Trophoblast cell (in vitro differentiated cells and primary cell): ENCODE measurements around the gene EPB41.

Experiments
- DNase-seq, 2 donors: peaks; one replicate each; pipeline ENCODE4 v3.0.0-alpha.2; 2016
- H2AFZ ChIP-seq: 2 replicates; pipeline ENCODE4 v1.6.1; 2013; ENCODE audit warnings: low read length, moderate library complexity, mild to moderate bottlenecking; ENCODE audit not compliant: insufficient read depth, poor library complexity
- H2AK5ac ChIP-seq: 2 replicates; pipeline ENCODE4 v1.6.1; 2013; ENCODE audit warnings: mild to moderate bottlenecking, low read length
- H2BK120ac ChIP-seq: 2 replicates; pipeline ENCODE4 v1.6.1; 2013; ENCODE audit warnings: low read length, mild to moderate bottlenecking, moderate library complexity; ENCODE audit not compliant: insufficient read depth, poor library complexity
- H2BK12ac ChIP-seq: 2 replicates; pipeline ENCODE4 v1.6.1; 2013; ENCODE audit warnings: mild to moderate bottlenecking, low read length, moderate library complexity
- H2BK5ac ChIP-seq: 2 replicates; pipeline ENCODE4 v1.6.1; 2013; ENCODE audit warnings: low read length, low read depth, moderate library complexity, mild to moderate bottlenecking; ENCODE audit not compliant: poor library complexity
- H3K14ac ChIP-seq: 2 replicates; pipeline ENCODE4 v1.6.1; 2013; ENCODE audit warnings: mild to moderate bottlenecking, low read length
- H3K18ac ChIP-seq: 2 replicates; pipeline ENCODE4 v1.6.1; 2013; ENCODE audit warnings: mild to moderate bottlenecking, low read length
- H3K23ac ChIP-seq: 2 replicates; pipeline ENCODE4 v1.6.1; 2013; ENCODE audit warnings: low read length
- H3K27ac ChIP-seq: 2 replicates; pipeline ENCODE4 v1.5.1; 2013; ENCODE audit warnings: low read depth, mild to moderate bottlenecking, inconsistent platforms, low read length, moderate library complexity
- H3K27me3 ChIP-seq: 2 replicates; pipeline ENCODE4 v1.6.1; 2013; ENCODE audit warnings: inconsistent platforms, mild to moderate bottlenecking, low read length, moderate library complexity; ENCODE audit not compliant: insufficient read depth
- H3K36me3 ChIP-seq, 2 experiments: 1 replicate in 1 of 2; 2 replicates in 1 of 2; pipeline ENCODE4 v1.6.1; 2013; ENCODE audit warnings: low read length in 2 of 2, mild to moderate bottlenecking in 2 of 2, moderate library complexity in 1 of 2; ENCODE audit not compliant: insufficient read depth in 2 of 2, control insufficient read depth in 1 of 2
- H3K4ac ChIP-seq: 2 replicates; pipeline ENCODE4 v1.6.1; 2013; ENCODE audit warnings: low read depth, mild to moderate bottlenecking, low read length, moderate library complexity
- H3K4me1 ChIP-seq, 2 experiments: 1 replicate in 1 of 2; 2 replicates in 1 of 2; pipeline ENCODE4 v1.6.1; 2013; ENCODE audit warnings: low read length in 2 of 2, mild to moderate bottlenecking in 2 of 2, moderate library complexity in 1 of 2; ENCODE audit not compliant: insufficient read depth in 2 of 2, control insufficient read depth in 1 of 2
- H3K4me2 ChIP-seq: 2 replicates; pipeline ENCODE4 v1.6.1; 2013; ENCODE audit warnings: inconsistent platforms, mild to moderate bottlenecking, low read length, moderate library complexity
- H3K4me3 ChIP-seq: 2 replicates; pipeline ENCODE4 v1.5.1; 2013; ENCODE audit warnings: mild to moderate bottlenecking, low read depth, low read length, inconsistent platforms
- H3K79me1 ChIP-seq: one replicate; pipeline ENCODE4 v1.6.1; 2013; ENCODE audit warnings: low read length
- H3K79me2 ChIP-seq: 2 replicates; pipeline ENCODE4 v1.6.1; 2013; ENCODE audit warnings: low read length, mild to moderate bottlenecking; ENCODE audit not compliant: control insufficient read depth, insufficient read depth, poor library complexity
- H3K9ac ChIP-seq: 2 replicates; pipeline ENCODE4 v1.6.1; 2013; ENCODE audit warnings: mild to moderate bottlenecking, low read length
- H3K9me3 ChIP-seq: 2 replicates; pipeline ENCODE4 v1.6.1; 2013; ENCODE audit warnings: low read depth, mild to moderate bottlenecking, control low read depth, inconsistent platforms, low read length; ENCODE audit not compliant: insufficient read depth
- H4K12ac ChIP-seq: 2 replicates; pipeline ENCODE4 v1.6.1; 2013; ENCODE audit warnings: low read depth, mild to moderate bottlenecking, low read length, moderate library complexity
- H4K8ac ChIP-seq: 2 replicates; pipeline ENCODE4 v1.6.1; 2013; ENCODE audit warnings: low read depth, mild to moderate bottlenecking, low read length, moderate library complexity
- H4K91ac ChIP-seq: one replicate; pipeline ENCODE4 v1.6.1; 2013; ENCODE audit warnings: low read depth, mild to moderate bottlenecking, low read length, moderate library complexity
- WGBS: extraction: QIAGEN DNeasy Blood & Tissue Kit; methylation state at CpG from one replicate; pipeline ENCODE4 v1.1.7; 2013; ENCODE audit warnings: missing lambda C conversion rate; ENCODE audit not compliant: insufficient read length, insufficient coverage; ENCODE audit errors: extremely low coverage; 5-methylcytosine and 5-hydroxymethylcytosine counted together

The EPB41 gene

GRCh38 chr1:29004798-29005197 lies 90.4 kb downstream of the EPB41 start:
- no peak overlapping the region for H2BK120ac ChIP-seq
- H3K79me1 ChIP-seq, result peaks cover 5% of the 10 kb centered on the region
- H3K27ac ChIP-seq, result no peak overlapping the region
- no peak overlapping the region for H3K23ac ChIP-seq
- H3K4me3 ChIP-seq, result no peak overlapping the region
- H3K4ac ChIP-seq, result no peak overlapping the region
- no CpG with 5 or more reads among the region's 3 CpGs for WGBS
- DNase-seq, result no peak
- no peak overlapping the region for H4K91ac ChIP-seq
- no peak overlapping the region for H2BK5ac ChIP-seq
- no peak overlapping the region for H2BK12ac ChIP-seq
- no peak overlapping the region for H2AFZ ChIP-seq
- H3K79me2 ChIP-seq, result no peaks in the 10 kb centered on the region
- H3K27me3 ChIP-seq, result no peaks in the 10 kb centered on the region
- H3K4me2 ChIP-seq, result no peak overlapping the region
- no peaks in the 10 kb centered on the region for H3K36me3 ChIP-seq
- no peak overlapping the region for H3K14ac ChIP-seq
- no peak overlapping the region for H2AK5ac ChIP-seq
- peaks cover 5% of the 10 kb centered on the region in 2 experiments for H3K4me1 ChIP-seq
- no peak overlapping the region for H4K8ac ChIP-seq
- H3K9ac ChIP-seq, result no peak overlapping the region
- no peak overlapping the region for H3K18ac ChIP-seq
- no peak overlapping the region for H4K12ac ChIP-seq
- no peaks in the 10 kb centered on the region for H3K9me3 ChIP-seq

DNA sequence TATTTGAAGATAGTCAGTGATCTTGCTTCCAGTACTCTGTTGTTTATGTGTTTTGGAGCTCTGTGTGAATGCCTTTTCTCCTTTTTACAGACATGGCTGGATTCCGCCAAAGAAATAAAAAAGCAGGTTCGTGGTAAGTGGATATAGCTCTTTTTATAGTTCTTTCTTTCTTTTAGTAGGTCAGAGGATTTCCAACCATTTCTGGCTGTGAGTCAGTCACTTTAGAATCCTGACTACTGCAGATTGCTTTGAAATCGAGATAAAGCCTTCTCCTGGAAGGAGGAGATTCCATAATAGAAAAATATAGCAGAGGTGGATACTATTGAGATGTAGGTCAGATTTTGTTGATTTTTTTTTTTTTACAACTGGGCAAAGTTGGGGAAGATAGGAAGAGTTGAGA lies 97.4 kb downstream of the EPB41 start:
- Histone ChIP-seq H2BK12ac (no peak overlapping the region), H3K36me3 (no peaks in the 10 kb centered on the region), H3K79me1 (no peaks in the 10 kb centered on the region), H3K14ac (no peak overlapping the region), H4K12ac (no peak overlapping the region), H3K4me2 (no peak overlapping the region), H3K23ac (no peak overlapping the region), H2BK5ac (no peak overlapping the region), H3K4me3 (no peak overlapping the region), H3K9me3 (no peaks in the 10 kb centered on the region), H3K4ac (no peak overlapping the region), H3K27me3 (no peaks in the 10 kb centered on the region), H3K27ac (no peak overlapping the region), H3K79me2 (no peaks in the 10 kb centered on the region), H3K9ac (no peak overlapping the region), H2AFZ (no peak overlapping the region), H3K4me1 (no peaks in the 10 kb centered on the region), H4K91ac (no peak overlapping the region), H2BK120ac (no peak overlapping the region), H2AK5ac (no peak overlapping the region), H4K8ac (no peak overlapping the region), H3K18ac (no peak overlapping the region)
- peak in 1 of 2 donors; percentile 19 for DNase-seq
- no CpG with 5 or more reads among the region's 3 CpGs for WGBS

- no peaks in the 10 kb centered on the region for H3K27me3 ChIP-seq
- WGBS, result no CpG with 5 or more reads among the region's 5 CpGs
- H3K36me3 ChIP-seq, result no peaks in the 10 kb centered on the region
- DNase-seq, result no peak
- no peak overlapping the region for H3K4me2 ChIP-seq
- no peak overlapping the region for H3K14ac ChIP-seq
- no peak overlapping the region for H3K9ac ChIP-seq
- H2AFZ ChIP-seq, result no peak overlapping the region
- H3K27ac ChIP-seq, result no peak overlapping the region
- no peak overlapping the region for H2BK120ac ChIP-seq
- no peak overlapping the region for H2BK5ac ChIP-seq
- no peak overlapping the region for H4K8ac ChIP-seq
- no peak overlapping the region for H4K91ac ChIP-seq
- H3K4me1 ChIP-seq, result no peaks in the 10 kb centered on the region
- no peaks in the 10 kb centered on the region for H3K79me1 ChIP-seq
- no peaks in the 10 kb centered on the region for H3K79me2 ChIP-seq
- no peak overlapping the region for H3K4ac ChIP-seq
- H3K9me3 ChIP-seq, result no peaks in the 10 kb centered on the region
- no peak overlapping the region for H3K4me3 ChIP-seq
- no peak overlapping the region for H4K12ac ChIP-seq
- H2BK12ac ChIP-seq, result no peak overlapping the region
- H3K18ac ChIP-seq, result no peak overlapping the region
- no peak overlapping the region for H3K23ac ChIP-seq
- no peak overlapping the region for H2AK5ac ChIP-seq
Observed at GRCh38 chr1:29017235-29017634, 102.9 kb downstream of the EPB41 start.

DNA sequence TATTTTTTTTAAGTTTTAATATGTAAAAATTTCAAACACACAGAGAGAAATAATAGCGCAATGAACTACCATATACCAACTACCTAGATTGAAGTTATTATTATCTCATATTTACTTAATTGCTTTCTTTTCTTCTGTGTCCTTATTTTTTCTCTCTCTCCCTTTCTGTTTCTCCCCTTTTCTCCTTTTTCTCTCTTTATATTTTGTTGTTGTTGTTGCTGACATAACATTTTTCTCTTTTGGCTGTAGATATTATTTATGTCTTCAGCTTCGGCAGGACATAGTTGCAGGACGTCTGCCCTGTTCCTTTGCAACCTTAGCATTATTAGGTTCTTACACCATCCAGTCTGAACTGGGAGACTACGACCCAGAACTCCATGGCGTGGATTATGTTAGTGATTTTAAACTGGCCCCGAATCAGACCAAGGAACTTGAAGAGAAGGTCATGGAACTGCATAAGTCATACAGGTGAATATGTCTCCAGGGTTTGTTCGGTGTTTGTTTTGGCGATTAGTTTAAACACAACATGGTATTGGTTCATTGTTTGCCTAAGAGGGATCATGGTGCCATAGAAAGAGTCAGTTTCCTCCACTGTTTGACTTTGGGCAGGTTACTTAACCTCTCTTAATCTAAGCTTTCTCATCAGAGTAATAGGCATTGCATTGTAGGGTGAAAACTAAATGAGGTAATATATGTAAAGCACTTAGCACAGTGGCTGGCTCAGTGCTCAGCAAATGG lies 103.8 kb downstream of the EPB41 start:
- H4K8ac ChIP-seq, result no peak overlapping the region
- no peak overlapping the region for H3K23ac ChIP-seq
- H2BK5ac ChIP-seq, result no peak overlapping the region
- no CpG with 5 or more reads among the region's 8 CpGs for WGBS
- no peak overlapping the region for H3K18ac ChIP-seq
- H3K79me1 ChIP-seq, result no peaks in the 10 kb centered on the region
- H3K14ac ChIP-seq, result no peak overlapping the region
- no peak overlapping the region for H3K27ac ChIP-seq
- no peaks in the 10 kb centered on the region for H3K36me3 ChIP-seq
- H3K9me3 ChIP-seq, result no peaks in the 10 kb centered on the region
- no peaks in the 10 kb centered on the region for H3K4me1 ChIP-seq
- no peak for DNase-seq
- H3K79me2 ChIP-seq, result no peaks in the 10 kb centered on the region
- H3K9ac ChIP-seq, result no peak overlapping the region
- no peaks in the 10 kb centered on the region for H3K27me3 ChIP-seq
- no peak overlapping the region for H3K4me2 ChIP-seq
- no peak overlapping the region for H4K12ac ChIP-seq
- no peak overlapping the region for H2BK120ac ChIP-seq
- H2AK5ac ChIP-seq, result no peak overlapping the region
- H4K91ac ChIP-seq, result no peak overlapping the region
- H2AFZ ChIP-seq, result no peak overlapping the region
- no peak overlapping the region for H3K4ac ChIP-seq
- H3K4me3 ChIP-seq, result no peak overlapping the region
- no peak overlapping the region for H2BK12ac ChIP-seq
